ENCODE results near the gene NUDT16L1.

DNA sequence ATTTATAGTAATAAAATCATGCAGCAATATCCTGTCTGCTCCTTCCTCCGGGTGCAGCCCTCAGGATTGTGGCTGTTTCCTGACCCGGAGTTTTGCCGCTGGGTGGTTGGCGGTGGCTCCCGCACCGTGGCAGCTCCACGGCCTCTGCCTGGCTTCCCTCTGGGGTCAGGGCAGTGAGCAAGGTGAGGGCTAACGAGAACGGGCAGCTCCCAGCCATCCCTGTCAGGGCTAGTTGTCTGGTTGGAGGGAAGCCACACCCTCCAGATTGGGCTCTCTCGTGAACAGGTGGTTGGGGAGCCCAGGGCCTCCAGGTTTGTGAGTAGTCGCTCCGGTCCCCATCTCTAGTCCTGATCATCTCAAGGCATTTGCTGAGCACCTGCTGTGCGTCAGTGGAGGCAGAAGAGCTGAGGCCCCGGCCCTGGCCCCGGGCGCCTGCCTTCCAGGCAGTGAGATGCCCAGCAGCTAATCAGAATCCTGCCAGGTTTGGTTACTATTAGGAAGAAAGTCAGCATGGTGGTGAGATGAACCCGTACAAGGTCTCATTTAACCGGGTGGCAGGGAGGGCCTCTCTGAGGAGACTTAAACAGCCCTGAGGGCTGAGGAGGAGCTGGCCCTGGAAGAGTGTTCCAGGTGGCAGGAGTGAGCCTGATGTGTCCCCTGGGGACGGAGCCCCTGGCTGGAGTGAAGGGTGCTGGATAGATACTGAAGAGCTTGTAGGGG, 2.3 kb upstream of the NUDT16L1 start:
- TF ChIP-seq EZH2 (IDR thresholded peaks at IDR 0.05; ENCODE audit: low read length, missing control alignments), result no peak
- TF ChIP-seq, protein P1, sequence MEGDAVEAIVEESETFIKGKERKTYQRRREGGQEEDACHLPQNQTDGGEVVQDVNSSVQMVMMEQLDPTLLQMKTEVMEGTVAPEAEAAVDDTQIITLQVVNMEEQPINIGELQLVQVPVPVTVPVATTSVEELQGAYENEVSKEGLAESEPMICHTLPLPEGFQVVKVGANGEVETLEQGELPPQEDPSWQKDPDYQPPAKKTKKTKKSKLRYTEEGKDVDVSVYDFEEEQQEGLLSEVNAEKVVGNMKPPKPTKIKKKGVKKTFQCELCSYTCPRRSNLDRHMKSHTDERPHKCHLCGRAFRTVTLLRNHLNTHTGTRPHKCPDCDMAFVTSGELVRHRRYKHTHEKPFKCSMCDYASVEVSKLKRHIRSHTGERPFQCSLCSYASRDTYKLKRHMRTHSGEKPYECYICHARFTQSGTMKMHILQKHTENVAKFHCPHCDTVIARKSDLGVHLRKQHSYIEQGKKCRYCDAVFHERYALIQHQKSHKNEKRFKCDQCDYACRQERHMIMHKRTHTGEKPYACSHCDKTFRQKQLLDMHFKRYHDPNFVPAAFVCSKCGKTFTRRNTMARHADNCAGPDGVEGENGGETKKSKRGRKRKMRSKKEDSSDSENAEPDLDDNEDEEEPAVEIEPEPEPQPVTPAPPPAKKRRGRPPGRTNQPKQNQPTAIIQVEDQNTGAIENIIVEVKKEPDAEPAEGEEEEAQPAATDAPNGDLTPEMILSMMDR (conservative IDR thresholded peaks at IDR 0.05 in 1 of 2, IDR thresholded peaks at IDR 0.05 in 1 of 2; ENCODE audit: low read depth in 1 of 2, low read length in 2 of 2), result no peak

Measured in fibroblast of lung (primary cell).